ENCODE measurements around the gene LGALS3BP. TPM values are rescaled to one million over a fixed set of nuclear protein-coding genes. Genes with fewer than 3 reads are reported as not detected.

LGALS3BP gene
- total RNA-seq, 1 donor from 2014 or later, result 1.3 TPM

- no peak for TF ChIP-seq CTCF (IDR thresholded peaks at IDR 0.05)
- DNase-seq (no peak), ATAC-seq (ENCODE audit: low read depth) (peak; percentile 83)
- no peaks in the 10 kb centered on the region for H3K36me3 Mint-ChIP-seq (ENCODE audit: low read depth)
- peaks cover 3% of the 10 kb centered on the region for H3K27me3 Mint-ChIP-seq
- no peak overlapping the region for H3K27ac Mint-ChIP-seq
- no peaks in the 10 kb centered on the region for H3K9me3 Mint-ChIP-seq
- H3K4me1 Mint-ChIP-seq, result no peaks in the 10 kb centered on the region
- intact Hi-C loops (cut with micrococcal nuclease), result no loop called here
- CTCF ChIA-PET, result no interaction called here
- POLR2A ChIA-PET, result interaction anchor here (0.7 kb wide), 1 partner anchor 43 kb away, joined by 3 read pairs; no protein-coding TSS in a partner anchor
- no peak overlapping the region for H3K4me3 Mint-ChIP-seq
Observed at GRCh38 chr17:78933025-78933958, 46.4 kb downstream of the LGALS3BP start.

DNA sequence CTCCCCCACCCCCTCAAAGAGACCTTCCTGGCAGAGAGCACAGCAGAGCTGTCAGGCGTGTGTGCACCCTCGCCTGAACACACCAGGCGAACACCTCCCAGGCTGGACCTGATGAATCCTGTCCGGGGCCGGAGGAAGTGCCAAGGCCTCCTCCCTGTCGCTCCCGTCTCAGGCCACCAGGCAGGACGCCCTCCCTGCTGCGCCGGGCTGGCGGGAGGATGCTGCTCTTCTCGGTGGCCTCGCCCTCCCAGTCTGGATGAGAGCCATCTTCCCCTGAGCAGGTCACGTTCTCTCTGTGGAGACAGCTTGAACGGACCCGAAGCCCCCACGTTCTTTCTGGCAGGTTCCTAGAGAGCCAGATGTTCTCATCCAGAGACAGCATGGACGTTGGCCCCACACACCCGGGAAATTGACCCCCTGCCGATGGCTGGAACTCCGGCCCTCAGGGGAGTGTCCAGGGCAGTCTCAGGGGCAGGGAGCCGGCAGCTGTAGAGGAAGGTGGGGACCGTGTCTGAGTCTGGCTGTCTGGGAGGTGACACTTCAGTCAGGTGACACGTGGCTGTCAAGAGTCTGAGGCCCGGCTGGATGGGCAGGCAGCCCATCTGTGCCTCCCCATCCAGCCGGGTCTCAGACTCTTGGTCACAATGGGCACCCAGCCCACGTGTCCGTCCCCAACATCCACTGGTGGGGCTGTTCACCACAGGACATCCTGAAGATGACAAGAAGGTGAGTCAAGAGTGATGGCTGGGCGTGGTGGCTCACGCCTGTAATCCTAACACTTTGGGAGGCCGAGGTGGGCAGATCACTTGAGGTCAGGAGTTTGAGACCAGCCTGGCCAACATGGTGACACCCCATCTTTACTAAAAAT lies 49.6 kb downstream of the LGALS3BP start:
- ChIA-PET CTCF (no interaction called here), POLR2A (no interaction called here)
- H3K9me3 Mint-ChIP-seq, result no peaks in the 10 kb centered on the region
- DNase-seq (no peak), ATAC-seq (ENCODE audit: low read depth) (no peak)
- no peak overlapping the region for H3K27ac Mint-ChIP-seq
- intact Hi-C loops (cut with micrococcal nuclease), result no loop called here
- no peak overlapping the region for H3K4me3 Mint-ChIP-seq
- TF ChIP-seq CTCF (IDR thresholded peaks at IDR 0.05), result no peak
- H3K36me3 Mint-ChIP-seq (ENCODE audit: low read depth), result no peaks in the 10 kb centered on the region
- H3K27me3 Mint-ChIP-seq, result peaks cover 15% of the 10 kb centered on the region
- H3K4me1 Mint-ChIP-seq, result no peaks in the 10 kb centered on the region

- intact Hi-C loops (cut with micrococcal nuclease), result loop anchor here (1.0 kb wide), 2 partner anchors 45 to 61 kb away; no protein-coding TSS in a partner anchor
- TF ChIP-seq CTCF (IDR thresholded peaks at IDR 0.05), result no peak
- Mint-ChIP-seq H3K27me3 (peaks cover 18% of the 10 kb centered on the region), H3K27ac (no peak overlapping the region), H3K4me1 (peaks cover 15% of the 10 kb centered on the region), H3K36me3 (ENCODE audit: low read depth) (no peaks in the 10 kb centered on the region), H3K9me3 (no peaks in the 10 kb centered on the region), H3K4me3 (peak overlapping the region; percentile 35)
- CTCF ChIA-PET, result interaction anchor here (1.4 to 1.5 kb wide), 2 partner anchors 45 to 59 kb away, joined by 3 read pairs; no protein-coding TSS in a partner anchor
- no peak for DNase-seq
- ATAC-seq (ENCODE audit: low read depth), result no peak
- POLR2A ChIA-PET, result interaction anchor here (1.3 kb wide), 1 partner anchor 60 kb away, joined by 4 read pairs; no protein-coding TSS in a partner anchor
Observed at GRCh38 chr17:78925662-78926555, 53.8 kb downstream of the LGALS3BP start.

- peak; percentile 62 for DNase-seq
- Mint-ChIP-seq H3K27ac (no peak within 1 kb of the TSS), H3K27me3 (peaks cover 15% of the 10 kb centered on the region), H3K4me1 (peaks cover 15% of the 10 kb centered on the region), H3K9me3 (no peaks in the 10 kb centered on the region), H3K4me3 (peak within 1 kb of the TSS; percentile 86), H3K36me3 (ENCODE audit: low read depth) (no peaks in the 10 kb centered on the region)
- TF ChIP-seq CTCF (IDR thresholded peaks at IDR 0.05), result no peak
- intact Hi-C loops (cut with micrococcal nuclease), result loop anchor here (1.0 kb wide), 2 partner anchors 46 to 60 kb away; no protein-coding TSS in a partner anchor
- peak; percentile 81 for ATAC-seq (ENCODE audit: low read depth)
- POLR2A ChIA-PET, result interaction anchor here (1.3 kb wide), 1 partner anchor 59 kb away, joined by 4 read pairs; no protein-coding TSS in a partner anchor
- CTCF ChIA-PET, result no interaction called here
Observed at GRCh38 chr17:78925234-78925633, 54.5 kb downstream of the LGALS3BP start, which contains the start of gene TIMP2. TSS of gene TIMP2 (minus strand) at chr17:78925387. CDS start at chr17:78925088, 299 bp downstream.

Measured in activated B cell treated with CpG ODN at 0.5 μM for 24 hours (primary cell).